MCF 10A (cell line): ENCODE measurements around the gene GALNT10. TPM values are rescaled to one million over a fixed set of nuclear protein-coding genes. Genes with fewer than 3 reads are reported as not detected.
A peak's percentile ranks its signal among the peaks of the same experiment; 100 is the strongest.

Experiments used
- BruUV-seq: library from RNA; stranded (reverse); fragments of 400-500 nt; replicated peaks from 2 replicates; lab custom pipeline; 2021; lab: Mats Ljungman, UMichigan
- CTCF ChIA-PET: fragments of 300-600 bp; sonication (Branson Sonifier 250); formaldehyde crosslinking; extraction: SDS; loops from one replicate; lab custom pipeline; 2021; ENCODE audit warnings: antibody characterized with exemption, inconsistent platforms; lab: Yijun Ruan, JAX
- POLR2A ChIA-PET: fragments of 300-600, 350-650 bp; sonication (Branson Sonifier 250); formaldehyde crosslinking; extraction: SDS; loops from one replicate; lab custom pipeline; 2020; ENCODE audit warnings: antibody characterized with exemption, inconsistent platforms; lab: Yijun Ruan, JAX
- DNase-seq: peaks from one replicate; pipeline ENCODE4 v3.0.0-alpha.2; 2018; ENCODE audit not compliant: unreplicated experiment
- H3K27ac Mint-ChIP-seq: one replicate; pipeline ENCODE4 v1.8.0; 2022; ENCODE audit warnings: mild to moderate bottlenecking, low read depth, mixed read lengths; ENCODE audit not compliant: unreplicated experiment
- H3K27me3 Mint-ChIP-seq: one replicate; pipeline ENCODE4 v1.8.0; 2022; ENCODE audit warnings: mixed read lengths; ENCODE audit not compliant: insufficient read depth, unreplicated experiment
- H3K36me3 Mint-ChIP-seq: one replicate; pipeline ENCODE4 v1.8.0; 2022; ENCODE audit warnings: mild to moderate bottlenecking, moderate library complexity, mixed read lengths; ENCODE audit not compliant: insufficient read depth, unreplicated experiment
- H3K4me1 Mint-ChIP-seq: one replicate; pipeline ENCODE4 v1.8.0; 2022; ENCODE audit warnings: mixed read lengths; ENCODE audit not compliant: insufficient read depth, unreplicated experiment
- H3K4me3 Mint-ChIP-seq: one replicate; pipeline ENCODE4 v1.8.0; 2022; ENCODE audit warnings: mild to moderate bottlenecking, moderate library complexity, mixed read lengths; ENCODE audit not compliant: unreplicated experiment
- H3K9me3 Mint-ChIP-seq: one replicate; pipeline ENCODE4 v1.8.0; 2022; ENCODE audit warnings: mixed read lengths; ENCODE audit not compliant: unreplicated experiment
- CTCF ChIP-seq: fragments of 200-600 bp; IDR thresholded peaks from one replicate; pipeline ENCODE4 v1.8.0; 2022; ENCODE audit warnings: antibody characterized with exemption, mild to moderate bottlenecking; ENCODE audit not compliant: unreplicated experiment
- intact Hi-C: fragments of 100-400 bp; cut with micrococcal nuclease; formaldehyde crosslinking; loops from 2 replicates; pipeline ENCODE4 v1.14.1; 2022
- total RNA-seq: library from RNA; stranded (reverse); gene quantifications from 2 replicates; pipeline ENCODE4 v1.2.3, GENCODE V29; 2022

The GALNT10 gene
- total RNA-seq, 1 experiment from 2014 or later, result 57.4 TPM

GRCh38 chr5:154355129-154355611, 164.6 kb downstream of the GALNT10 start:
- no peak overlapping the region for H3K4me3 Mint-ChIP-seq
- no TSS peak for BruUV-seq
- intact Hi-C loops, result no loop called here
- DNase-seq, result no peak
- TF ChIP-seq CTCF, result no peak
- no peaks in the 10 kb centered on the region for H3K9me3 Mint-ChIP-seq
- H3K36me3 Mint-ChIP-seq, result no peaks in the 10 kb centered on the region
- H3K27me3 Mint-ChIP-seq, result no peaks in the 10 kb centered on the region
- ChIA-PET POLR2A (interaction anchor here (0.5 to 1.7 kb wide), 3 partner anchors 11 to 40 kb away, joined by 3 to 5 read pairs (median 3); no protein-coding TSS in a partner anchor), CTCF (interaction anchor here (0.9 to 1.7 kb wide), 3 partner anchors 16 to 54 kb away, joined by 3 to 7 read pairs (median 4); no protein-coding TSS in a partner anchor)
- no peak overlapping the region for H3K27ac Mint-ChIP-seq
- H3K4me1 Mint-ChIP-seq, result peaks cover 49% of the 10 kb centered on the region

GRCh38 chr5:154356020-154356655, 165.6 kb downstream of the GALNT10 start:
- no TSS peak for BruUV-seq
- ChIA-PET POLR2A (interaction anchor here (0.6 to 1.7 kb wide), 4 partner anchors 12 to 291 kb away, joined by 3 to 5 read pairs (median 3); no protein-coding TSS in a partner anchor), CTCF (interaction anchor here (0.6 to 1.7 kb wide), 2 partner anchors 49 to 175 kb away, joined by 3 to 7 read pairs; no protein-coding TSS in a partner anchor)
- H3K4me3 Mint-ChIP-seq, result no peak overlapping the region
- H3K9me3 Mint-ChIP-seq, result no peaks in the 10 kb centered on the region
- H3K36me3 Mint-ChIP-seq, result no peaks in the 10 kb centered on the region
- peak; percentile 68 for DNase-seq
- intact Hi-C loops, result loop anchor here (1.0 kb wide), 1 partner anchor 38 kb away; no protein-coding TSS in a partner anchor
- peak overlapping the region; percentile 24 for H3K27ac Mint-ChIP-seq
- peaks cover 49% of the 10 kb centered on the region for H3K4me1 Mint-ChIP-seq
- no peaks in the 10 kb centered on the region for H3K27me3 Mint-ChIP-seq
- no peak for TF ChIP-seq CTCF

- ChIA-PET CTCF (no interaction called here), POLR2A (no interaction called here)
- Mint-ChIP-seq H3K9me3 (no peaks in the 10 kb centered on the region), H3K27ac (peak overlapping the region; percentile 24), H3K4me3 (no peak overlapping the region), H3K36me3 (no peaks in the 10 kb centered on the region), H3K4me1 (peaks cover 42% of the 10 kb centered on the region), H3K27me3 (no peaks in the 10 kb centered on the region)
- DNase-seq, result no peak
- intact Hi-C loops, result loop anchor here (1.0 kb wide), 1 partner anchor 37 kb away; no protein-coding TSS in a partner anchor
- no peak for TF ChIP-seq CTCF
- no TSS peak for BruUV-seq
Observed at GRCh38 chr5:154356958-154357357, 166.4 kb downstream of the GALNT10 start.

GRCh38 chr5:154358516-154359220, 168.1 kb downstream of the GALNT10 start:
- no peaks in the 10 kb centered on the region for H3K36me3 Mint-ChIP-seq
- TF ChIP-seq CTCF, result no peak
- H3K9me3 Mint-ChIP-seq, result no peaks in the 10 kb centered on the region
- no peak overlapping the region for H3K4me3 Mint-ChIP-seq
- CTCF ChIA-PET, result no interaction called here
- DNase-seq, result no peak
- no peak overlapping the region for H3K27ac Mint-ChIP-seq
- POLR2A ChIA-PET, result no interaction called here
- no TSS peak for BruUV-seq
- peaks cover 41% of the 10 kb centered on the region for H3K4me1 Mint-ChIP-seq
- intact Hi-C loops, result no loop called here
- H3K27me3 Mint-ChIP-seq, result no peaks in the 10 kb centered on the region
